Right renal cortex interstitium (tissue), 3 donors: ENCODE results near the gene AFAP1. TPM values are rescaled to one million over a fixed set of nuclear protein-coding genes. Genes with fewer than 3 reads are reported as not detected.

Source experiments
- DNase-seq, 3 donors: peaks; one replicate each; pipeline ENCODE4 v3.0.0-alpha.2; 2013; ENCODE audit warnings: low read depth in 3 of 3, low spot score in 2 of 3
- polyA plus RNA-seq, 3 donors: library from polyadenylated mRNA; unstranded; fragments of 120-200 nt; gene quantifications; one replicate each; pipeline ENCODE4 v1.2.1, GENCODE V29; 2013; ENCODE audit not compliant: insufficient read length in 3 of 3

AFAP1 gene
- polyA plus RNA-seq, 3 donors = 18.2 to 20.5 (median 20.4) TPM

DNA sequence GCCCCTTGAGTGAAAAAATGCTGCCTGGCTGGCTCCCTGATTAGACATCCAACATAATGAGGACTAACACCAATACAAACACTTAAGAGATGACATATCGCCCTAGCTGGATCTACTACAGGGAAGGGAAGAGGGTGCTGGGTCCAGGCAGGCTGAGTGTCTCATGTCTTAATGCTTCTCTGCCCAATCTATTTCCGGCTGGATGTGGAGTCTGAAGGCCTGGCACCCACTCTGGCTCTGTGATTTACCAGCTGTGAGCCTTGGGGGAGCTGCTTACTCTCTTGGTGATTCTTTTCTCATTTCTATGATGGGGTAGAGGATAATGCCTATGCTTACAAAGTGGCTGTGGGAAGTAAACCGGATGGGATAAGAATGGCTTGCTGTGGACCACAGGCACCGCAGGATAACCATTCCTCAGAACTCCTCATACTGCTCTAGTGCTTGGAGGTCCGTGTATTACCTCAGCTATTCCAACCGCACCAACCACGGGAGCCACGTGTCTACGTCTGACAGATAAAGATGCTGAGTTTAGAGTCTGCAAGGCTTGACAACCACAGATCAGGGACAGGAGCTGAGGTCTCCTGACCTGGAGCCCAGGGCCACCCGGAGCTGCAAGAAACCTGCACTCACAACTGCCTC, 161.7 kb downstream of the AFAP1 start:
- no peak for DNase-seq

DNA sequence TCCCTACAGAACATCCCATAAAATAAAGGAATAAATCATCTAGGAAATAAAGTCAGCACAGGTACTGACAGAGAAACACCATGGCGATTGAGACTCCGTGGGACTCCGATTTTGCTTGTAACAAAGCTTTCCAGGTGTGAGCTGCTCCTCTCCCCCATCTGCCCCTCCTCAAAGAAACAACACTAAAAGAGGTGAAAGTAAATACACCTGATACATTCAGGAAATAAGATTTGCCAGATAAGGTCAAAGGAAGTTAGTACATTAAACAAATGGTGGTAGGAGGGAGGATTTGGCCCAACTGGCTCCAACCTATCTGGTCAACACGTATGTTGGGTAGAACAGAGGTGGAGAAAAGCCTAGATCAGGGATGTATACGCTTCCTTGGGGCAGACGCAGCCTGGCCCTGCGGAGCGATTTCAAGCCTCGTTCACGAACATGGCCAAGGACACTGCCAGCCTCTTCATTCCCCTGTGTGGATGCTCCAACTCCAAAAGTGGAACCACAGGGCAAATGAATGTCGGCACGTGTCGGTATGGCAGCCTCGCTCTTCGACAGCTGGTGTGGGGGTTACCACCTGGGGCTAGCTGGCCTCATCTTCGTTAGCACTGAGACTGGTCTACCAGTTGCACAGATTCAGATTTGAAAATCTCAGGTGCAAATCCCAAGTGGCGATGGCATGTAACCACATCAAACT, 162.5 kb downstream of the AFAP1 start:
- no peak for DNase-seq

DNA sequence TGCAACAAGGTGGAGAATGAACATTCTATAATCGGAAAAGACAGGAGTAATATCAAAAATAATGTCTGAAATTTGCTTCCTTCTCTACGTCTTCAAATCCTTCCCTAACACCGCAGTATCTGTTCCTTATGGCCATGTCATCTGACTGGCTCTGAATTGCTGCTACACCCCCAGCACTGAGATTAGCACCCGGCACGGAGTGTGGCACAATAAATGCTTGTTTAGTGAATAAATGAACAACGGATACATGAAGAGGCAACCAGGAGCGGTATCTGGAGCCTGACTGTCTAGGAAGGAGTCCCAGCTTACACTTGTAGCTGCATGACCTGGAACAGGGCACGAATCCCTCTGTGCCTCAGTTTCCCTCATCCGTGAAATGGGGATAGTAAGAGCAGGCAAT, 164.3 kb downstream of the AFAP1 start:
- DNase-seq = no peak

GRCh38 chr4:7774301-7775294, 165.1 kb downstream of the AFAP1 start:
- DNase-seq = no peak

DNA sequence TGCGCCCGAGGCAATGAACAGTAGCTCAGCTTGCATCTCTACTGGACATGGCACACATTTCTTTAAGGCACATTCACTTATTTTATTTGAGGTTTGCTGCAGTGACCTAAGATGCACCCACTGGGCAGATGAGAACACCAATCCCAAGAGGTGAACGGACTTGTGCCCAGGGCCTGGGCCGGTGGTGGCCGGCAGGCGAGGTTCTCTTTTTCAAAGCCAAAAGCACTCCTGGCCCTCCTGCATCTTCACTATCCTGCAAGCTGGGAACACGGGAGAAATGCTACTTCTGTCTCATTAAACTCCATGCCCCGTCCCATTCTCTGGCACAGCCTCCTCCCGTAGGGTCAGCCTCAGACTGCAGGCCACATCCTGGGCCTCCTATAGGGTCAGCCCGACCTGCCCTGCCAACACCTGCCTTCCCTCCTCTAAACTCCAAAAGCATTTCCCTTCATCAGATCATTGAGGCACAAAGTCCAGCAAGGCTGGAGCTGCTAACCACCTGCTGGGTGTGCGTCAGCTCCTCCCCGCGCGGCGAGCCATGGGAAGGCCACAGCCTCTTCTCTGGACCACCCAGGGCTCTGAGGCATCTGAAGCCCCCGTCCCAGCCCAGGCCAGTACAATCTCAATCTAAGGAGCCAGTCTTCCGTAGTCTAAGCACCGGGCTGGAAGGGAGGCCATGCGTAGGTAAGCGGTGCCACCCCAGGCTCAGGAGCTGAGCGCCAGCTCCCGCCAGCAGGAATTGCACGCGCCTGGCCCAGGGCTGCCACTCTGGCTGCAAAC, 166.1 kb downstream of the AFAP1 start:
- DNase-seq = no peak

DNA sequence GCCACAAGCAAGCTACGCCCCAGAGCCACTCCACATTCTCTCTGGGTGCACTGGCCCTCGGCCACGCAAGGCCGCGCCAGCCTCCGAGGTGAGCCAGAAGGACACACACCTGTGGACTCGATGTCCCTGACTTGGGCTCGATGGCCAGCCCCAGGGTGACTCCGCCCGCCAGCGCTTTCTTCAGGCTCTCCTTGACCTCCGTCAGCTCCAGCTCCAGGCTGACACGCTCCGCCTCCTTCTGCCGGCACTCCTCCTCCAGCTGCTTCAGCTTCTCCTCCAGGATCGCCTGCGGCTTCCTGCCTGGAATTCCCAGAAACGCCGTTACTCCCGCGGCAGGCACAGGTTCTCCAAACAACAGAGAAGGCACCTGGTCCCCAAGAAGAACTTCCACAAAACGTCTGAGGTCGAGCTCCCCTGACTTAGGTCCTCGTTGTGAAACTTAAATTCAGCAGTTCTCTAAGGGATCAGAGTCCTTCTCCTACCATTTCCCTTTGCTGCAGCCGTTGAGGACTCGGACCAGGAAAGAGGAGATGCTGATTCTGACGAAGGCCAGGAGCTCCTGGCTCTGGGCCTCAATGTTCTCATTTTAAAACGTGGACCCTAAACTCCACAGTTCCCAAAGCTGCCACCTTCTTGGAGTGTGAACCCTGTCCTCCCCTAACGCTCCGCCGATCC, 166.8 kb downstream of the AFAP1 start:
- DNase-seq = no peak

GRCh38 chr4:7771541-7772507, 167.8 kb downstream of the AFAP1 start:
- no peak for DNase-seq

DNA sequence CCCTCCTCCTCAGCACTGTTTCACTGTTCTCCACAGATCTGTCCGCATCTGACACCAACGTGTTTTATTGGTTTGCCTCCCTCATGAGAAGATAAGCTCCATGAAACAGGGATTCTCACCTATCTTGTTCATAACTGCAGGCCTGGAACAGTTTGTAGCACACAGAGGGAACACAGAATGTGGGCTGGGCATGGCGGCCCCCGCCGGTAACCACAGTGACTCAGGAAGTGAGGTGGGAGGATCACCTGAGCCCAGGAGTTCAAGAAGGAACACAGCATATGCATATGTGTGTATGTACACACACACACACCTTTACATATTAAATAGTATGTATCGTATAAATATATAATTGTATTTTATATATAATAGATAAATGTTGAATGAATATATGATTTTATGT, 168.6 kb downstream of the AFAP1 start:
- DNase-seq = no peak

DNA sequence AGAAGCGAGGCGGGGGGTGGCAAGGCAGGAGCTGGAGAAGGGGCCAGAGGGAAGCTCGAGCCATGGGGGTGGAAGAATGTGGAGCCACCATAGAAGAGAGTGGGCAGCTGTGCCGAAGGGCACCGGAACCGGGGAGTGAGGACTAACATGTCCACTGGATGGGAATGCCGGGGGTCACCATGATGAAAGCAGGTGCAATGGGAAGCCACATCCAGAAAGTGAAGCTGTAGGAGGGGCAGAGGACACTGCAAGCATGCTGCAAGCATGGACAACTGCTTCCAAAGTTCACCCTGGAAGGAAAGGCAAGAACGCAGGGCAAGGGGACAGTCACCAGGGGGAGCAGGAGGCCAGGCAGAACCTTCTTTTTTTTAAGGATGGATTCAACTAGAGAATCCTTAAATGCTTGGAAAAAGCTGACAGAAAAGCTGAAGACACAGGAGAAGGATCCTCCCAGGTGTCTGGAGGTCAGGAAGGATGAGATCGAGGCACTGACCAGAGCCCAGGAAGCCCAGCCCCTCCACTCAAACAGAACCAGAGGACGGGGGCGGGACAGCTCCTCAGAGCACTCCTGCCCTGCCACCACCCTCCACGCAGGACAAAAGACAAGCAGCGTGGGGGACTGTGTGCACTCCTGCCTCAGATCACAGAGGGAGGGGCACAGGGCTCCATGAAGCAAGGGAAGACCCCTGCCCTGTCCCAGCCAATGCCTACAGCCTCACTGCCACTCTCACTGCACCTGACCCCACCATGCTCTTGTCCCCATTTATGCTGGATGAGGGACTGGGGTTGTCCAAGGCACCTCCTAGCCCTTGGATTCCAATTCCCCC, 169.2 kb downstream of the AFAP1 start:
- no peak for DNase-seq

GRCh38 chr4:7769396-7770223, 170.1 kb downstream of the AFAP1 start:
- no peak for DNase-seq

DNA sequence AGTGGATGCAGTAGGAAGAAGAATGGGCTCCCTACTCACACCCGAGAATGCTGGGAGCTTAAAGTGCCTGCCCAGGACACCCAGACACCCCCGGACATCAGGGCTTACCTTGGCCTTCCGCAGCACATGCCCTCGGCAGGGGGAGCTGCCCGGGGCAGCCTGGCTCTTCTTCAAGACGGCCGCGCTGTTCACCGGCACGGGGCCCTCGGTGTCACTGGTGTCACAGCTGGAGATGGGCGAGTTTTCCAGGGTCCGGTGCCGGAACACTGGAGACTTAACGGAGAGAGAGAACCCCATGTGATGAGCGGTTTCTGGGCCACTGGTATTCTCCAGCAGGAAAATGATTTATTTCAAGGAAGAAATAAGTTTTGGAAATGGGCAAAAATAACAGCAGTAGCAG, 170.9 kb downstream of the AFAP1 start:
- DNase-seq = no peak

DNA sequence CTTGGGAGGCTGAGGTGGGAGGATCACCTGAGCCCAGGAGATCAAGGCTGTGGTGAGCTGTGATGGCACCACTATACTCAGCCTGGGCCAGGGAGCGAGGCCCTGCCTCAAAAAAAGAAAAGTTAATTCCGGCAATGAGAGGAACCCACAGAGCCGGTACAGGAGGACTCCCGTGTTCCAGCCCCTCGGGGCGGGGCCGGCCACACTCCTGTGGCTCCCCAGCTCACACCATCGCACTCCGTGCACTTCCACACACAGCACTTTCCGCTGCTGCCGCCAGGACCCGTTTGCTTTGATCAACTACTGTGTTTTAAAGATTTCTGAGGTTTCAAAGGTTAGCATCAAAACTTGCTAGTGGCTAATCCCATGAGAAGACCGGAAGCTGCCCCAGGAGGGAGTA, 171.7 kb downstream of the AFAP1 start:
- no peak for DNase-seq

GRCh38 chr4:7767526-7767925, 172.1 kb downstream of the AFAP1 start:
- no peak for DNase-seq

GRCh38 chr4:7766661-7767345, 172.9 kb downstream of the AFAP1 start:
- no peak for DNase-seq

GRCh38 chr4:7766086-7766485, 173.6 kb downstream of the AFAP1 start:
- DNase-seq = no peak

GRCh38 chr4:7765666-7766065, 174.0 kb downstream of the AFAP1 start:
- DNase-seq = no peak

DNA sequence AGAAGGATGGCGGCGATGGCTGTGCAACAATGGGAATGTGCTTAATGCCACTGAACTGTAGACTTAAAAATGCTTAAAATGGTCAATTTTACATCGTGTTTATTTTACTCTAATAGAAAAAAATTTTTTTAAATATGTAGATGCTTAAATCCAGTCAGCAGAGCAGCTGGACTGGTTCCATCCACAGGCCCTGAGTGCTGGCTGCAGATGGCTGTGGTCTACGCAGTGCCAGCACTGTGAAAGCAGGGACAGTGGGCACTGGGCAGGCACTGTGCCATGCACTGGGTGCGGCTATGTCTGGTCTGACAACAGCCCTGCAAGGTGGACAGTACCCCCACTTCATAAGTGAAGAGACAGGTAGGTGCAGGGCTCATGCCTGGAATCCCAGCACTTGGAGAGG, 175.2 kb downstream of the AFAP1 start:
- no peak for DNase-seq
